GM18526 (cell line): ENCODE results near the gene LY6G6F.

Source experiments
- POLR2A ChIP-seq: IDR thresholded peaks from 3 replicates; pipeline ENCODE4 v1.6.1; 2011; ENCODE audit not compliant: insufficient read length; ENCODE audit errors: extremely low read depth

The LY6G6F gene

DNA sequence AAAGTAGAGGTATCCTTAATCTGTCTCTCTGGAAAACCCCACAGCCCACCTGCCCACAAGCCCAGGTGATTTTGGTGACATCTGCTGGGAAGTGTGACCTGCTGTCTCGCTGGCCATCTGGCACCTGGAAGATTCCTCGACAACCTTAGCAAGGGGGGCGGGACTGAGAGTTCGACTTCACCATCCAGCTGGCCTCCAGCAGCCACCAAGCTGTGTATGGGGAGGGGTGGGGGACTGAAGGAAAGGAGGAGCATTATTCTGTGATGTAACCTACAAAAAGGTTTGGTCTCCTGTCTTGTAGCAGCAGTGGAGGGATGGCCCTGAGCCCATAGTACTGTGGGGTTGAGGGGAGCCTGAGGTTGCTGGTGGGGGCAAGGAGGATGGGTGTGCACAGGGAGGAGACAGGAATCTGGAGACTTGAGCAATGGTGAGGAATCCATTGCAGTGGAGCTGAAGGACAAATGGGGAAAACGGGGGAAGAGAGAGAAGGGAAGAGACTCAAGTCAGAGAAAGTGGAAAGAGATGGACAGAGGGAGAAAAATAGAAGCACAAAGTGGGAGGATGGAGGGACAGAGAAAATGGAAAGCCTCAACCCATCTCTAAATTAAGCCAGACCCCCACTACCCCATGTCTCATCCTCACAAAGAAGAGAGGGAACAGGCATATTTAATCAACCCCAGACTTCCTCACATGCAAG, 4.0 kb downstream of the LY6G6F start:
- no peak for TF ChIP-seq POLR2A

DNA sequence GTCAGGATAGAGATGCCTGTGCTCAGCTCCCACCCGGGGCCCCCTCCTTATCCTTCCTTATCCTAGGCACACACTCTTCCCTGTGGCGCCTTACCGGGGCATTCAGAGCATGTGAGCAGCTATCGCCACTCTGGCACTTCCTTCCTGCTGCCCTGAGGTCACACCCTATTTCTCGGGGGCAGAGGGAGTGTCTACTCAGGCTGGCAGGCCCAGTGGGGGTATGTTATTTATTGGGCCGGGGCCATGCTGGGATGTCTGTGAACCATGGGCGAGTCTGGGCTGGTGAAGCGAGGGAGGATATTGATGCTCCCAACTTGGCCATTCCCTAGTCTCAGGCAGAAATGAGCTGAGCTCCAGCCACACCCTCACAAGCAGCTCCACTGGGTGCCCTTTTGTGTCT, 4.6 kb downstream of the LY6G6F start:
- no peak for TF ChIP-seq POLR2A

DNA sequence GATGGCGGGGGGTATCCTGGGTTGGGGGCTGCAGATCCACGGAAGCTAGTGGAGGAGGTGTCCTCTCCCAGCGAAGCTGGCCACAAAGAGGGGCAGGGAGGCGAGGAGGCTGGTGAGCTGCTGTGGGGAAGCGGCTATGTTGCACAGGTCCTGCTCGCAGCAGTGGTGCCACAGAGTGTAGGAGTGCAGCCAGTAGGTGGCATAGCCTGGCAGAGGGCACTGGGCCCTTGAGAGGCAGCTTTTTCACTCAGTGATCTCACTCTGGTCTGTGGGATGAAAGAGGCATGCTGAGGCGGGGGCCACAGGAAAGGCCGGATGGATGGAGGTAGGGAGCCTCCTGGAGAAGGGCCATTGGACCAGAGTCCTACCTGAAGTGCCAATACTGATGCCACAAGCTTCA, 5.6 kb downstream of the LY6G6F start:
- TF ChIP-seq POLR2A, result no peak

DNA sequence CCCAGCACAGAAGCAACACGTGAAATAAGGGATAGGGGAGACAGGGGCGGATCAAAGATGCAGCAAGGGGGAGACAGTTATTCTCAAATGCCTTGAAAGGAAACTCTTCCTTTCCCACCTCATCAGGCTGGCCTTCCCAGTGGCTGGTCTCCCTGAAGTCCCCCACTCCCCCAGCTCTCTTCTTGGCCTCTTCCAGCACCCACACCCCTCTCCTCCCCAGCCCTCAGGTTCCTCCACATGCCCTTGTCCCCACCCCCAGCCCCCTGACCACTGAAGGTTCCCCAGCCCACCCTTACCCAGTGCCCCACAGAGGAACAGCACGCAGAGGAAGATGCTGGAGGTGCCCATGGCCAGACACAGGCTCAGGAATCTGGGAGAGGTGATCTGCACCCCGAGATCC, 6.8 kb downstream of the LY6G6F start:
- no peak for TF ChIP-seq POLR2A

DNA sequence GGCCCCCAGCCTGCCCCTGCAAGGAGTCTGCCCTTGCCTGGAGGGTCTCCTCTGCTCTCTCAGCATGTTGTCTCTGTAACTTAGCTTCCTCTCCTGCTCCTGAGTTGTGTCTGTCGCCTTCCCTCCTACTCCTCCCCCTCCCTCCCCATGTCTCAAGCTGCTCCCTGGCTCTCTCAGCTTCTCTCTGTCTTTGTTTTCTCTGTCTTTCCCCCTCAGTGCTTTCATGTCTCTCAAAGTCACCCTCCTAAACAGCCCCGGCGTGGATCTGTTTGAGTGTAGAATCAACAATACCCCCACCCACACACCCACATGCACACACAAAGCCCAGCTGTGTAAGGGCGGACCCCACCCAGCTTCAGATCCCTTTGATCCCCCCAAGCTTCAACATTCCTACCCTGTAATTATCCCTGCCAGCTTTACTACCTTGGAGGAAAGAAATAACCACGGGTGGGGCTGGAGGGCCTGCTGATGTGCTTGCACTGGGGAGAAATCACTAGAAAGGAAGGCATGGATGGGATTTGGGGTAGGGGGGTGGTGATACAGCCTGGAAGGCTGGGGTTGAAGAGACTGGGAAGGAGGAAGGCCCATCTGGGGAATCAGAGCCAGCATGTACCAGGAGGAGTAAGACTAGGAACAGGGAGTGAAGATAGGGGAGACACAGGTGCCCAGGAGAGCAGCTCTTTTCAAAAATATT, 7.5 kb downstream of the LY6G6F start:
- TF ChIP-seq POLR2A, result no peak

DNA sequence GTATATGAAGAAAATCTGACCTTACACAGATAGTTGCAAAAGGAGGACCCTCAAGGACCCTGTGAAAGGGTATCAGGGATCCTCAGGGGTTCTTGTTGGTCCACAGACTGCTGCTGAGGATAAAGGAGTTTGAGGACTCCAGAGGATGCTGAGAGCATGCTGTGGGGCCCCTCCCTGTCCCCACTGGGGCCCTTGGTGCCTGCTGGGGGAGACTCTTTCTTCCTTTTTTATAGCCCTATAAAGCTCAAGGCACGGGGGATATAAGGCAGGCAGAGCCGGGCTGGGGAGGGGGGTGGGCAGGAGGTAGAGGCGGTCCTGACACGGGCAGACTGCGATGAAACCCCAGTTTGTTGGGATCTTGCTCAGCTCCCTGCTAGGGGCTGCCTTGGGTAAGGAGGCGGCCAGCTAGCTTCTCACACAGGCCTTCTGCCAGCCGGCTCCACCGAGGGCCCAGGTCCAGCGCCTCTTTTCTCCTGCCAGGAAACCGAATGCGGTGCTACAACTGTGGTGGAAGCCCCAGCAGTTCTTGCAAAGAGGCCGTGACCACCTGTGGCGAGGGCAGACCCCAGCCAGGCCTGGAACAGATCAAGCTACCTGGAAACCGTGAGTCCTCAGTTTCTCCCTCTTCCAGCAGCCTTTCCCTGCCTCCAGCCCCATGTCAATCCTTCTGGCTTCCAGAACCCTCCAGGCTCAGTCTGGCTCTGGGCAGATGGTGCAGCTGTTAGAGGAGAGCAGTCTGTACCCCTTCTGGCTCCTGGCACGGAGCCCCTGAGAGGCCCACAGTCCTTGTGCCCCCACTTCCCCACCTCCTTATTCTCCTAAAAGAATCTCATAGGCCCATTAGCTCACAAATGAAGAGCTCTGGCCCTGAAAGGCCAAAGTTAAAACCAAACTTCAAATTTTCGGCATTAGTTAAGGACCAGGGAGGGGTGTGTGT, 8.6 kb downstream of the LY6G6F start, which contains the start of gene LY6G6D:
Gene LY6G6D (plus strand): TSS at position 327 of the 937 bp plus-strand sequence. CDS start 8 bp downstream, at position 335.
- TF ChIP-seq POLR2A, result no peak

DNA sequence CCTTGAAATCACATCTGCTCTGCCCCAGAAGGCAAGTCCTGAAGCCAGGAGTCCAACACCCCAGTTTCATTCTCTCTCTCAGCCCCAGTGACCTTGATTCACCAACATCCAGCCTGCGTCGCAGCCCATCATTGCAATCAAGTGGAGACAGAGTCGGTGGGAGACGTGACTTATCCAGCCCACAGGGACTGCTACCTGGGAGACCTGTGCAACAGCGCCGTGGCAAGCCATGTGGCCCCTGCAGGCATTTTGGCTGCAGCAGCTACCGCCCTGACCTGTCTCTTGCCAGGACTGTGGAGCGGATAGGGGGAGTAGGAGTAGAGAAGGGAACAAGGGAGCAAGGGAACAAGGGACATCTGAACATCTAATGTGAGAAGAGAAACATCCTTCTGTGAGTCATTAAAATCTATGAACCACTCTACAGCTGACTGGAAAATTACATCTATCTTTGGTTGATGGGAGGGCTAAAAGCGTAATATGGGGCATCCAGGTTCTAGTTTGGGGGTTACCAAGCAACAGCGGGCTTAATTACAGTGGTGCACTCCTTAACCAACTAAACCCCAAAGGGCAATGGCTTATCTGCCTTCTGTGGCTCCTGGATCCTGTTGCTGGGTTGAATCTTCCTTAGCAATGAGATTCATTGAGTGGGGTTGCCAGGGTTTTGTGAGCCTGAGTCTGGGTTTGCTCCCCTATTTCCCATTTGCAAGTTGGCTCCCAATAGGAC, 11.0 kb downstream of the LY6G6F start:
- TF ChIP-seq POLR2A, result no peak

DNA sequence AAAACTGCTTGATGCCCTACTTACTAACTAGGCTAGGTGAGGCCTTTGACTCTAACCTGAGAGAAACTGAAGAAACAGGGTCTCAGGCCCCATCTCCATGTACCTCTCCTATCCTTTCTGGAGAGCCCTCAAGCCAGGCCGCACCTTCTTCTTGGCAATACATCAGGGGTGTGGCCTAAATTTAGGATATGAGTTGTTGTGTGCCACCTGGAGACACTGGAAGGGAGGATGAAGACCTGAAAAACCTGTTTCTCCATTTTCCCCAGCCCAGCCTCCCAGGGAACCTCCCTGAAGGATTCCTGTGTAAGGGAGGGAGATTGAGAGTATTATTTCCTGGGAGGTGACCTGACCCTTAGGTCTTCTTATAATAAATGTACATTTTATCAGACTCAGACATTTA, 11.6 kb downstream of the LY6G6F start:
- no peak for TF ChIP-seq POLR2A

DNA sequence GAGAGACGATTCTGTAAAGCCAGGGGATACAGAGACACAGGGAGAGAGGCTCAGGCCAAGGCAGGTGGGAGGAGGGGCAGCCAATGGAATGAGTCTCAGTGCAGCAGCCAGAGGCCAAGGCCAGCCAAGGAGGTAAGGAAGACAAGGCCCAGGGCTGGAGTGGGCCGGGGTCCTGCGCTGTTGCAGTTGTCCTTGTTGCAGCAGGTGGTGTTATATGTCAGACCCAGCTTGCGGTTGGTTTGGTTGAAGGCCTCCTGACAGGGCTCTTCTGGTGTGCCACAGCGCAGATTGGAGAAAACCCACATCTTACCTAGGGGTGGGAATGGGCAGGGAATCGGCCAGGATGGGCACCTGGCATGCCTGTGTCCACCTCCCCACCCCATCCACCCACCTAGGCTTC, 12.3 kb downstream of the LY6G6F start:
- no peak for TF ChIP-seq POLR2A

DNA sequence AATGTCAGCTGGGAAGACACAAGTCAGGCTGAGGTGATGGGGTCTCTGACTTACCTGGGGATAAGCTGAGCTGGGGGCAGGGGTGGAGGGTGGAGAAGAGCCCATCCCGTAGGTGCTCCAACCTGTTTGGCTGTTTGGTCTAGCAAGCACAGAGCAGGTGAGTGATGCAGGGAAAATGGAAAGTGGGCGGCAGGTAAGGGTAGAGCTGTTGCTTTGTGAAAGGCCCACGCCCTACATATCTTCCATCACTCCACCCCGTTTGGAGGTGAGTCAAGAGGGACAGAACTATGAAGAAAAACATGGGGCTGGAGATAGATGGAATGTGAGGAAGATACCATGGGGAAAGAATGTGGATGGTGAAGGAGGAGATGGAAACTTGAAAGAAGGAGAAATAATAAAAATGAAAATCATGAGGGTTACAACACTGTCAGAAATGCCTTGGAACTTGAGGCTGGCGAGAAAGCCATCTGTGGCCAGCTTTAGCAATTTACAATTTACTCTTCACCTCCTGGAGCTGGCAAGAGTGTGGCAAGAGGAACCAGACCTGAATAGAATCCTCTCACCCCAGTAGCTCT, 13.6 kb downstream of the LY6G6F start:
- TF ChIP-seq POLR2A, result no peak

DNA sequence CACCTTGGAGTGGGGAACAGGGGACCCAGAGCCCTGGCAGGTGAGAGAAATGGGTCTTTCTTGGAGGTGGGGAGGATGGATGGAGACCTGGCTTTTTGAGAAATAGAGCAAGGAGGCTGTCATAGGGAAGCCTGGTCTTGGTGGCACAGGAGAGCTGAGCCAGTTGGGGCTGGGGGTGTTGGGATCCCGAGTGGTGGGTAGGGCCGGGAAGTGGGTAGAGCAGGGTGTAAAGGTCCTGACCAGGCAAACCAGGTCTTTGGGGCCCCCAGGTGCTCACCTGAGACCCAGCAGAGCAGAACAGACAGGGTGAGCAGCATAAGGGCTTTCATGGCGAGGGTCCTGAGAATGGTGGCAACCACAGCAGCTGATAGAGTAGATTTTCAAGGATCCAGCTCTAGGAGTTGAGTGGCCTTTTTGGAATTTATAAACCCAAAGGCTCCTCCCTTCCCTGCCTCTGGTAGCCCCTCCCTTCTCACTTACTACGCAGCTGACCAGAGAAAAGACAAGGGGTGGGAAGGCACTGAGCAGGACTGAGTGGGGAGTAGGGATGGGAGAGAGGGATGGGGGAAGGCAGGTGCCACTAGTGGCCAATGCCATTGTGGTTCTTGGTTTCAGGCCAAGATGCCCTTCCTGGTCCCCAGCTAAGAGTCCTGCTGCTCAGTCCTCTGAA, 14.8 kb downstream of the LY6G6F start, which contains the start of gene LY6G6C:
Gene LY6G6C (minus strand): TSS at position 396 of the 670 bp plus-strand sequence. CDS start 67 bp downstream, at position 329.
- no peak for TF ChIP-seq POLR2A

DNA sequence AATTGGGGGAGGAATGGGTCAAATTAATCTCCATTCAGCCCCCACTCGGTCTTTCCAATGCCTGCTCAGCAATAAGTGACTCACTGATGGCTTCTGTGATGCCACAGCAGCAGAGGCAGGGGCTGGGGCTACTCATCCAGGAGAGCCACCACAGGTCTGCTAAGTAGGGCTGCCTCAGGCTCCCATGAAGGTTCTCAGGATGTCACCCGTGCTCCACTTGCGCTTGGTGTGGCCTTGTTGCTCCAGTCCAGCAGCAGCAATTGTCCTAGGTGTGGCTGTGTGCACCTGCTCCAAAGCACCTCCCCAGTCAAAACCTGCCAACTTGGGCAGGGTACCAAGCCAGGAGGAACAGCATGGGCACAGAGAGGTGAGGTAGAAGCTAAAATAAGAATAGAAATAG, 15.5 kb downstream of the LY6G6F start:
- TF ChIP-seq POLR2A, result no peak

DNA sequence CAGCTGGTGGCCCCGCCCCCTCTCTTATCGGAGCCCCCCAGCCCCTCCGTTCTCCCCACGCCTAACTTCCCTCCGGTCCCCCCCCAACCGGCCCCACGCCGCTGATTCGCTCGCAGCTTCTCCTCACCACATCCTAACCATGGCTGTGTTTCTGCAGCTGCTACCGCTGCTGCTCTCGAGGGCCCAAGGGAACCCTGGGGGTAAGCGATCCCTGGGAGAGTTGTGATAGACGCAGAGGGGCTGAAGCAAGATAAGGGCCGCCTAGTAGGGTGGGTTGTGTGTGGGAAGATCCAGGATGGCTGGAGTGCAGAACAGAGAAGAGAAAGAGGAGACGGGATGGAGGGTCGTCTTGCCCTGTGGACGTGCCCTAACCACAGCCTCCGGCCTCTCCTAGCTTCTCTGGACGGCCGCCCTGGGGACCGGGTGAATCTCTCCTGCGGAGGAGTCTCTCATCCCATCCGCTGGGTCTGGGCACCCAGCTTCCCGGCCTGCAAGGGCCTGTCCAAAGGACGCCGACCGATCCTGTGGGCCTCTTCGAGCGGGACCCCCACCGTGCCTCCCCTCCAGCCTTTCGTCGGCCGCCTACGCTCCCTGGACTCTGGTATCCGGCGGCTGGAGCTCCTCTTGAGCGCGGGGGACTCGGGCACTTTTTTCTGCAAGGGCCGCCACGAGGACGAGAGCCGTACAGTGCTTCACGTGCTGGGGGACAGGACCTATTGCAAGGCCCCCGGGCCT, 16.7 kb downstream of the LY6G6F start, which contains the start of gene MPIG6B:
Gene MPIG6B (plus strand): TSS at position 129 of the 735 bp plus-strand sequence. CDS start 11 bp downstream, at position 140.
- no peak for TF ChIP-seq POLR2A
